ENCODE results near the gene CRLF3. TPM values are rescaled to one million over a fixed set of nuclear protein-coding genes. Genes with fewer than 3 reads are reported as not detected.

Gene CRLF3
- total and polyA plus RNA-seq, 2 of the 4 experiments (the other 2 are of a cell fraction), result 6.1 to 15.2 TPM

- Histone ChIP-seq H2BK5ac (ENCODE audit: low read depth, low read length, poor library complexity, severe bottlenecking) (no peak overlapping the region), H3K18ac (ENCODE audit: low read depth, low read length) (no peak overlapping the region), H3K14ac (replicated peaks; ENCODE audit: low read depth, low read length) (no peak overlapping the region), H3K56ac (ENCODE audit: extremely low read depth, insufficient read depth, low read length) (no peak overlapping the region), H3K27ac (ENCODE audit: insufficient read depth, low read length) (no peak overlapping the region), H3K9me1 (ENCODE audit: insufficient read depth, low read length) (0 out of 2 replicates have a peak, but pooled peaks cover 4% of the 10 kb centered on the region), H4K91ac (ENCODE audit: insufficient read depth, low read depth, low read length) (no peak overlapping the region), H3K9ac (ENCODE audit: low read depth, low read length) (no peak overlapping the region), H3K4me1 (ENCODE audit: control insufficient read depth, insufficient read depth, low read length) (peaks cover 3% of the 10 kb centered on the region), H3K4me2 (ENCODE audit: low read depth, low read length) (no peak overlapping the region), H2AK5ac (ENCODE audit: low read depth, low read length) (no peak overlapping the region), H3K4me3 (ENCODE audit: insufficient read depth, low read depth, low read length) (no peak overlapping the region), H4K5ac (ENCODE audit: low read depth, low read length) (no peak overlapping the region), H2BK20ac (ENCODE audit: low read depth, low read length) (no peak overlapping the region), H3K4ac (ENCODE audit: low read depth, low read length) (no peak overlapping the region), H2AFZ (replicated peaks; ENCODE audit: low read length, poor library complexity) (no peak overlapping the region), H3K79me1 (ENCODE audit: low read depth in 1 of 2, low read length in 2 of 2) (peaks cover 22 to 52% of the 10 kb centered on the region in 2 experiments), H4K20me1 (ENCODE audit: insufficient read depth, low read length) (no peaks in the 10 kb centered on the region), H3K36me3 (ENCODE audit: control insufficient read depth, insufficient read depth, low read length) (no peaks in the 10 kb centered on the region), H2BK15ac (ENCODE audit: low read depth, low read length) (no peak overlapping the region), H2BK120ac (ENCODE audit: low read depth, low read length) (no peak overlapping the region), H4K8ac (ENCODE audit: low read depth in 2 of 2, low read length in 2 of 2) (no peak overlapping the region), H3K27me3 (ENCODE audit: control insufficient read depth, insufficient read depth, low read length) (no peaks in the 10 kb centered on the region), H3K23ac (ENCODE audit: low read depth, low read length) (no peak overlapping the region; the same call in 1 of the 2 replicates), H2AK9ac (replicated peaks; ENCODE audit: low read depth, low read length, poor library complexity) (no peak overlapping the region), H3K9me3 (ENCODE audit: control insufficient read depth, insufficient read depth, low read length) (no peaks in the 10 kb centered on the region)
- DNase-seq (no peak), ATAC-seq (ENCODE audit: low read depth) (no peak)
- ChIA-PET POLR2A (ENCODE audit: unreplicated experiment) (no interaction called here), CTCF (interaction anchor here (0.6 kb wide), 1 partner anchor 13 kb away, joined by 4 read pairs; no protein-coding TSS in a partner anchor)
- WGBS, 2 experiments (ENCODE audit: extremely low coverage in 2 of 2, insufficient read length in 1 of 2), result no CpG with 5 or more reads among the region's 9 CpGs
- no peak for TF ChIP-seq SMC3 (IDR thresholded peaks at IDR 0.05; ENCODE audit: low read depth, low read length)
- BruUV-seq (replicated peaks), result no TSS peak
- intact Hi-C loops (cut with micrococcal nuclease), result no loop called here
- dilution Hi-C loops (cut with HindIII; ENCODE audit: low sequenced_read_pairs, unreplicated experiment), result no loop called here
- in situ Hi-C loops (cut with MboI; ENCODE audit: low sequenced_read_pairs), result no loop called here
Measured at GRCh38 chr17:30821871-30822723, 2.4 kb downstream of the CRLF3 start.

All from IMR-90 (cell line).